GM23248 (cell line): ENCODE results near the gene APLP2.

Experiments used
- EZH2 ChIP-seq: fragments of 200-600 bp; sonication (generic); IDR thresholded peaks from 2 replicates; pipeline ENCODE4 v1.6.1; 2018; ENCODE audit warnings: antibody characterized with exemption, mild to moderate bottlenecking; ENCODE audit not compliant: insufficient read depth, poor library complexity, severe bottlenecking
- EZH2phosphoT487 ChIP-seq: fragments of 200-600 bp; sonication (generic); IDR thresholded peaks from 2 replicates; pipeline ENCODE4 v1.6.1; 2018; ENCODE audit warnings: antibody characterized with exemption, moderate library complexity, mild to moderate bottlenecking, low read depth; ENCODE audit not compliant: insufficient read depth

- no peak for TF ChIP-seq EZH2
- no peak for TF ChIP-seq EZH2phosphoT487
Observed at GRCh38 chr11:130166457-130166784, 96.7 kb downstream of the APLP2 start.
